Testis (tissue), 2 donors: ENCODE results near the gene KCNQ1.

Experiments used
- CTCF ChIP-seq, 3 experiments: fragments of 450-650 bp in 2 of 3; fragments of 200-600 bp in 1 of 3; sonication (generic) in 1 of 3; IDR thresholded peaks; one replicate each; pipeline ENCODE4 v1.5.1; 2016 to 2019; ENCODE audit warnings: antibody characterized with exemption in 3 of 3, mild to moderate bottlenecking in 2 of 3, moderate library complexity in 1 of 3
- POLR2A ChIP-seq: fragments of 450-650 bp; IDR thresholded peaks from one replicate; pipeline ENCODE4 v1.6.1; 2017; ENCODE audit warnings: antibody characterized with exemption, mild to moderate bottlenecking, moderate library complexity

GRCh38 chr11:2673250-2673610 is 228.4 kb downstream of the KCNQ1 start:
- no peak for TF ChIP-seq CTCF (IDR thresholded peaks at IDR 0.05)
- no peak for TF ChIP-seq POLR2A
